DMS114 treated with DMSO at 0.1 percent for 48 hours (cell line): ENCODE results near the gene MYO1F.
A peak's percentile ranks its signal among the peaks of the same experiment; 100 is the strongest.
"Not testable (repeated sequence)": the region's sequence is repeated elsewhere in the genome, so short reads cannot be mapped to it uniquely, and the experiment has no call there.

ENCODE experiments used
- DNase-seq: peaks from one replicate; lab custom pipeline; 2025; ENCODE audit not compliant: unreplicated experiment; lab: John Stamatoyannopoulos, UW

MYO1F gene

GRCh38 chr19:8600816-8601215, 23.6 kb upstream of the MYO1F start:
- DNase-seq, result no peak

- DNase-seq, result no peak
Observed at GRCh38 chr19:8600064-8600463, 22.8 kb upstream of the MYO1F start.

- DNase-seq, result no peak
Observed at GRCh38 chr19:8596168-8596567, 18.9 kb upstream of the MYO1F start.

- DNase-seq, result no peak
Observed at GRCh38 chr19:8595651-8596050, 18.4 kb upstream of the MYO1F start.

- no peak for DNase-seq
Observed at GRCh38 chr19:8593931-8594330, 16.7 kb upstream of the MYO1F start.

GRCh38 chr19:8592231-8593009, 15.2 kb upstream of the MYO1F start:
- peak; percentile 94 for DNase-seq

GRCh38 chr19:8589177-8589714, 12.0 kb upstream of the MYO1F start:
- no peak for DNase-seq

GRCh38 chr19:8585894-8586750, 8.9 kb upstream of the MYO1F start:
- peak; percentile 6 for DNase-seq

GRCh38 chr19:8584965-8585893, 8.0 kb upstream of the MYO1F start:
- DNase-seq, result no peak

- DNase-seq, result peak; percentile 32
Observed at GRCh38 chr19:8580710-8581281, 3.6 kb upstream of the MYO1F start.

- DNase-seq, result peak; percentile 25
Observed at GRCh38 chr19:8578642-8579265, 1.5 kb upstream of the MYO1F start.

- no peak for DNase-seq
Observed at GRCh38 chr19:8577741-8578140, 499 bp upstream of the MYO1F start.

GRCh38 chr19:8576273-8576993, 809 bp downstream of the MYO1F start:
- DNase-seq, result no peak

- no peak for DNase-seq
Observed at GRCh38 chr19:8575467-8575997, 1.7 kb downstream of the MYO1F start.

GRCh38 chr19:8574619-8574922, 2.7 kb downstream of the MYO1F start:
- not testable (repeated sequence) for DNase-seq

GRCh38 chr19:8573316-8573715, 3.9 kb downstream of the MYO1F start:
- DNase-seq, result no peak

GRCh38 chr19:8571006-8571411, 6.2 kb downstream of the MYO1F start:
- no peak for DNase-seq

- no peak for DNase-seq
Observed at GRCh38 chr19:8569066-8569771, 8.0 kb downstream of the MYO1F start.
